K562 (cell line): Measurements from ENCODE around the gene DCAF5. TPM values are rescaled to one million over a fixed set of nuclear protein-coding genes. Genes with fewer than 3 reads are reported as not detected.
A peak's percentile ranks its signal among the peaks of the same experiment; 100 is the strongest.

Experiments
- ATF3 ChIP-seq, 2 experiments: fragments of 450-650 bp in 1 of 2; sonication (generic) in 1 of 2; formaldehyde crosslinking in 1 of 2; IDR thresholded peaks in 1 of 2; conservative IDR thresholded peaks in 1 of 2; 2 replicates each; pipeline versions ENCODE4 v1.6.1 to v1.8.1; 2016 to 2023; ENCODE audit warnings: mild to moderate bottlenecking in 2 of 2, moderate library complexity in 2 of 2, inconsistent platforms in 1 of 2, missing genetic modification reagents in 1 of 2
- CC2D1A ChIP-seq: fragments of 450-650 bp; IDR thresholded peaks from 2 replicates; pipeline ENCODE4 v1.6.1; 2017; ENCODE audit warnings: mild to moderate bottlenecking
- CREM ChIP-seq: IDR thresholded peaks from 2 replicates; pipeline ENCODE4 v1.6.1; 2014; ENCODE audit warnings: antibody characterized with exemption, low read depth
- ETS2 ChIP-seq: IDR thresholded peaks from 2 replicates; pipeline ENCODE4 v1.6.1; 2016; ENCODE audit warnings: borderline replicate concordance, missing genetic modification characterization, mild to moderate bottlenecking, moderate library complexity, missing compliant biosample characterization; ENCODE audit not compliant: poor library complexity, severe bottlenecking
- ETV6 ChIP-seq, 3 experiments: fragments of 150-350 bp in 1 of 3; sonication (generic) in 1 of 3; formaldehyde crosslinking in 1 of 3; IDR thresholded peaks; 2 replicates each; pipeline versions ENCODE4 v1.6.1 to v1.8.0; 2014 to 2022; ENCODE audit warnings: borderline replicate concordance in 2 of 3, low read depth in 2 of 3, antibody characterized with exemption in 1 of 3, low read length in 1 of 3, mild to moderate bottlenecking in 1 of 3, missing genetic modification reagents in 1 of 3
- JUN ChIP-seq, 2 experiments: sonication (generic) in 1 of 2; formaldehyde crosslinking in 1 of 2; IDR thresholded peaks; 2 replicates each; pipeline versions ENCODE4 v1.6.1 to v1.8.0; 2012 to 2022; ENCODE audit warnings: borderline replicate concordance in 2 of 2, mild to moderate bottlenecking in 2 of 2, improper control_type of control experiment in 1 of 2, low read depth in 1 of 2, low read length in 1 of 2, missing genetic modification reagents in 1 of 2
- JUNB ChIP-seq: fragments of 450-650 bp; formaldehyde crosslinking; conservative IDR thresholded peaks from 2 replicates; pipeline ENCODE4 v1.4.0; 2020; ENCODE audit warnings: mild to moderate bottlenecking
- MED1 ChIP-seq: sonication (generic); formaldehyde crosslinking; IDR thresholded peaks from 2 replicates; pipeline ENCODE4 v1.8.1; 2023; ENCODE audit warnings: missing genetic modification reagents, borderline replicate concordance
- PBX2 ChIP-seq, 2 experiments: IDR thresholded peaks in 1 of 2; conservative IDR thresholded peaks in 1 of 2; 2 replicates each; pipeline ENCODE4 v1.6.1; 2016; ENCODE audit warnings: low read depth in 2 of 2, mild to moderate bottlenecking in 1 of 2, missing compliant biosample characterization in 1 of 2, missing genetic modification characterization in 1 of 2, moderate library complexity in 1 of 2
- UBTF ChIP-seq, 2 experiments: IDR thresholded peaks; 2 replicates each; pipeline ENCODE4 v1.6.1; 2012; ENCODE audit warnings: improper control_type of control experiment in 2 of 2, low read depth in 2 of 2, low read length in 2 of 2, borderline replicate concordance in 1 of 2
- XRCC3 ChIP-seq: fragments of 450-650 bp; IDR thresholded peaks from 2 replicates; pipeline ENCODE4 v1.6.1; 2017; ENCODE audit warnings: mild to moderate bottlenecking, moderate library complexity
- YBX1 ChIP-seq: fragments of 450-650 bp; IDR thresholded peaks from 2 replicates; pipeline ENCODE4 v1.7.1; 2016; ENCODE audit warnings: mild to moderate bottlenecking
- ZEB2 ChIP-seq: fragments of 450-650 bp; IDR thresholded peaks from 2 replicates; pipeline ENCODE4 v1.6.1; 2016
- ZNF436 ChIP-seq: fragments of 250-450, 450-650 bp; sonication (Bioruptor Pico); formaldehyde crosslinking; IDR thresholded peaks from 2 replicates; pipeline ENCODE4 v1.7.0; 2020; ENCODE audit warnings: mild to moderate bottlenecking
- ZNF644 ChIP-seq: fragments of 200-800 bp; sonication (Bioruptor generic); IDR thresholded peaks from 2 replicates; pipeline ENCODE4 v1.6.1; 2016; ENCODE audit warnings: low read depth, missing genetic modification characterization, missing compliant biosample characterization
- ZNF740 ChIP-seq, 3 experiments: fragments of 200-800 bp in 1 of 3; sonication (Bioruptor generic) in 1 of 3; sonication (generic) in 1 of 3; formaldehyde crosslinking in 1 of 3; IDR thresholded peaks; 2 replicates each; pipeline versions ENCODE4 v1.6.1 to v1.8.0; 2016 to 2022; ENCODE audit warnings: mild to moderate bottlenecking in 2 of 3, missing compliant biosample characterization in 2 of 3, missing genetic modification characterization in 2 of 3, missing genetic modification reagents in 1 of 3
- polyA plus RNA-seq, 8 experiments: library from polyadenylated mRNA; depleted of rRNA in 4 of 8; stranded (reverse) in 5 of 8; unstranded in 3 of 8; fragments of >200 nt; fragmentation: Nextera tagmentation in 2 of 8; fragmentation: Illumina TruSeq in 1 of 8; extraction: Ambion mirVana in 2 of 8; extraction: Trizol in 1 of 8; gene quantifications; 2 replicates each; pipeline versions ENCODE4 v1.2.1 to v1.2.3, GENCODE V29; 2011 to 2014; ENCODE audit warnings: inconsistent platforms in 1 of 8, missing spikeins in 1 of 8
- total RNA-seq, 7 experiments: library from RNA; depleted of rRNA in 6 of 7; stranded (reverse); fragments of >200 nt in 6 of 7; fragmentation: Illumina TruSeq in 2 of 7; extraction: Trizol in 2 of 7; gene quantifications; 2 replicates each; pipeline versions ENCODE4 v1.2.1 to v1.2.3, GENCODE V29; 2011 to 2021; ENCODE audit warnings: low replicate concordance in 1 of 7

Gene DCAF5
- total and polyA plus RNA-seq, 9 of the 15 experiments (the other 6 are each of a cell fraction or from before 2014, with no cell fraction given): 5.6 to 24.1 (median 12.7) TPM

GRCh38 chr14:69038455-69039287 is 114.2 kb downstream of the DCAF5 start (continued):
- TF ChIP-seq ETS2 (no peak), ZNF644 (no peak), CC2D1A (no peak), JUN (IDR thresholded peaks at IDR 0.05; ENCODE audit: borderline replicate concordance, low read depth, low read length) (peak; percentile 71), JUN (CRISPR knock-in tag; IDR thresholded peaks at IDR 0.05; ENCODE audit: borderline replicate concordance) (no peak), ZNF740 (CRISPR knock-in tag; IDR thresholded peaks at IDR 0.05) (no peak), ZNF740 (tag; IDR thresholded peaks at IDR 0.05) (no peak), UBTF (IDR thresholded peaks at IDR 0.05; ENCODE audit: borderline replicate concordance in 1 of 2, low read depth in 2 of 2, low read length in 2 of 2) (no peak), YBX1 (no peak), JUNB (CRISPR knock-in tag) (0 out of 2 replicates have a peak, but pooled peaks have one; percentile 69), ZNF436 (CRISPR knock-in tag) (no peak), CREM (peak; percentile 56), XRCC3 (no peak), MED1 (CRISPR knock-in tag) (no peak), ATF3 (IDR thresholded peaks at IDR 0.05) (peak; percentile 90), ATF3 (CRISPR knock-in tag; conservative IDR thresholded peaks at IDR 0.05) (no peak), ETV6 (IDR thresholded peaks at IDR 0.05; ENCODE audit: borderline replicate concordance in 1 of 2, low read depth in 2 of 2, low read length in 1 of 2) (no peak), ETV6 (CRISPR knock-in tag; IDR thresholded peaks at IDR 0.05; ENCODE audit: borderline replicate concordance) (no peak), ZEB2 (no peak), PBX2 (CRISPR knock-in tag; IDR thresholded peaks at IDR 0.05; ENCODE audit: low read depth) (no peak), PBX2 (tag; conservative IDR thresholded peaks at IDR 0.05; ENCODE audit: low read depth) (no peak)
